MM.1S (cell line): ENCODE data around the gene NTN1.

ENCODE experiments used
- DNase-seq: peaks from one replicate; pipeline ENCODE4 v3.0.0-alpha.2; 2015
- H2AFZ ChIP-seq: fragments of 300-600 bp; sonication (generic); 2 replicates; pipeline ENCODE4 v1.6.0; 2016; ENCODE audit warnings: antibody characterized with exemption, low read length
- H3F3A ChIP-seq: fragments of 300-600 bp; sonication (generic); 2 replicates; pipeline ENCODE4 v1.6.1; 2016; ENCODE audit warnings: mild to moderate bottlenecking, antibody characterized with exemption, low read length, moderate library complexity, mixed read lengths; ENCODE audit not compliant: insufficient read depth
- H3K27ac ChIP-seq: fragments of 300-600 bp; sonication (generic); 2 replicates; pipeline ENCODE4 v1.5.1; 2016; ENCODE audit warnings: mild to moderate bottlenecking, low read length
- H3K27me3 ChIP-seq: fragments of 300-600 bp; sonication (generic); replicated peaks from 2 replicates; pipeline ENCODE4 v1.6.0; 2016; ENCODE audit warnings: low read length; ENCODE audit not compliant: insufficient read depth
- H3K36me3 ChIP-seq: fragments of 300-600 bp; sonication (generic); replicated peaks from 2 replicates; pipeline ENCODE4 v1.6.1; 2016; ENCODE audit warnings: mild to moderate bottlenecking, low read length, mixed read lengths; ENCODE audit not compliant: insufficient read depth
- H3K4me1 ChIP-seq: fragments of 300-600 bp; sonication (generic); 2 replicates; pipeline ENCODE4 v1.6.1; 2016; ENCODE audit warnings: low read length, mixed read lengths
- H3K4me2 ChIP-seq: fragments of 300-600 bp; sonication (generic); 2 replicates; pipeline ENCODE4 v1.6.0; 2016; ENCODE audit warnings: low read depth, low read length
- H3K4me3 ChIP-seq: fragments of 300-600 bp; sonication (generic); 2 replicates; pipeline ENCODE4 v1.5.1; 2016; ENCODE audit warnings: low read length, mixed read lengths
- H3K79me2 ChIP-seq: fragments of 300-600 bp; sonication (generic); 2 replicates; pipeline ENCODE4 v1.6.1; 2016; ENCODE audit warnings: mixed run types, low read length, mixed read lengths
- H3K9ac ChIP-seq: fragments of 300-600 bp; sonication (generic); 2 replicates; pipeline ENCODE4 v1.6.1; 2016; ENCODE audit warnings: low read length, mixed read lengths
- H3K9me2 ChIP-seq: fragments of 300-600 bp; sonication (generic); replicated peaks from 2 replicates; pipeline ENCODE4 v1.6.1; 2016; ENCODE audit warnings: mild to moderate bottlenecking, low read length, mixed read lengths; ENCODE audit not compliant: insufficient read depth
- H3K9me3 ChIP-seq: fragments of 300-600 bp; sonication (generic); replicated peaks from 2 replicates; pipeline ENCODE4 v1.6.1; 2016; ENCODE audit warnings: mild to moderate bottlenecking, low read length, mixed read lengths; ENCODE audit not compliant: insufficient read depth
- H4K20me1 ChIP-seq: fragments of 300-600 bp; sonication (generic); 2 replicates; pipeline ENCODE4 v1.6.1; 2016; ENCODE audit warnings: mild to moderate bottlenecking, low read length, moderate library complexity, mixed read lengths; ENCODE audit not compliant: insufficient read depth
- EZH2 ChIP-seq: fragments of 300-600 bp; sonication (generic); optimal IDR thresholded peaks from 2 replicates; pipeline ENCODE3; 2017; ENCODE audit warnings: low read depth, mild to moderate bottlenecking, antibody characterized with exemption, low read length, mixed read lengths
- EZH2phosphoT487 ChIP-seq: fragments of 300-600 bp; sonication (generic); IDR thresholded peaks from 2 replicates; pipeline ENCODE4 v1.6.1; 2018; ENCODE audit warnings: antibody characterized with exemption, low read length
- TF ChIP-seq, protein P1 (sequence below): fragments of 300-600 bp; sonication (generic); IDR thresholded peaks from 2 replicates; pipeline ENCODE4 v1.5.1; 2016; ENCODE audit warnings: antibody characterized with exemption, low read length, mixed read lengths

The NTN1 gene

DNA sequence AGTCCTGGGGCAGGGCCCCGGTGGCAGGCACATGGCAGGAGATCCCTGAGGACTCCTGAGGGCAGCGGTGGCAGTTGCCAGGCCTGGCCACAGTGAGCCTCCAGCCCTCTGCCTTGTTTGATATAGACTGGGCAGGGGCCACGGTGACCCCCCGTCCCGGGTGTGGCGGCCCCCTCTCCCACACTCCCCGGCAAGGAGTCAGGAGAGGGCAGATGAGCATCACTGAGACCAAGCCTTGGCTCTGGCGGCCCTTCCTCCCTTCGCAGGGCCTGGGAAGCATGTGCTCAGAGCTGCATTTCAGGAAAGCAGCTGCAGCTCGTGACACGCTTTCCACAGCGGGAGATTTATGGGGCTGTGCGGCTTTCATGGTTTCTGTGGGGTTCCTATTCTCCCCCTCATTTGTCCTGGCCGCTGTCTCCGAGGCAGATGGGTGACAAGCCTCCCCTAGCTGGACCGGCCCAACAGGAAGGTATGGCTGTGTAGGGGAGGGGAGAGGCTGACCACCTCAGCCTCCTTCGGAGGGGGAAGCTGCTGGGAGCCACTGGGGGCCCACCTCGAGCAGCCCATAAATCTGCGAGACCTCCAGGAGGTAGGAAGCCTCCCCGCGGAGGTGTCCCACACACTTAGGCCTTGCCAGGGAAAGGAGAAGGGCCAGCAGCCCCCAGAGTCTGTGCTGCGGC is 211.4 kb downstream of the NTN1 start:
- no peaks in the 10 kb centered on the region for H3F3A ChIP-seq
- no peak overlapping the region for H2AFZ ChIP-seq
- H3K79me2 ChIP-seq = no peaks in the 10 kb centered on the region
- no peaks in the 10 kb centered on the region for H3K4me1 ChIP-seq
- no peak for DNase-seq
- TF ChIP-seq EZH2 (no peak), EZH2phosphoT487 (no peak)
- TF ChIP-seq, protein P1, sequence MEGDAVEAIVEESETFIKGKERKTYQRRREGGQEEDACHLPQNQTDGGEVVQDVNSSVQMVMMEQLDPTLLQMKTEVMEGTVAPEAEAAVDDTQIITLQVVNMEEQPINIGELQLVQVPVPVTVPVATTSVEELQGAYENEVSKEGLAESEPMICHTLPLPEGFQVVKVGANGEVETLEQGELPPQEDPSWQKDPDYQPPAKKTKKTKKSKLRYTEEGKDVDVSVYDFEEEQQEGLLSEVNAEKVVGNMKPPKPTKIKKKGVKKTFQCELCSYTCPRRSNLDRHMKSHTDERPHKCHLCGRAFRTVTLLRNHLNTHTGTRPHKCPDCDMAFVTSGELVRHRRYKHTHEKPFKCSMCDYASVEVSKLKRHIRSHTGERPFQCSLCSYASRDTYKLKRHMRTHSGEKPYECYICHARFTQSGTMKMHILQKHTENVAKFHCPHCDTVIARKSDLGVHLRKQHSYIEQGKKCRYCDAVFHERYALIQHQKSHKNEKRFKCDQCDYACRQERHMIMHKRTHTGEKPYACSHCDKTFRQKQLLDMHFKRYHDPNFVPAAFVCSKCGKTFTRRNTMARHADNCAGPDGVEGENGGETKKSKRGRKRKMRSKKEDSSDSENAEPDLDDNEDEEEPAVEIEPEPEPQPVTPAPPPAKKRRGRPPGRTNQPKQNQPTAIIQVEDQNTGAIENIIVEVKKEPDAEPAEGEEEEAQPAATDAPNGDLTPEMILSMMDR = no peak
- H4K20me1 ChIP-seq = no peaks in the 10 kb centered on the region
- H3K4me2 ChIP-seq = no peak overlapping the region
- H3K9me3 ChIP-seq = no peaks in the 10 kb centered on the region
- H3K4me3 ChIP-seq = no peak overlapping the region
- H3K36me3 ChIP-seq = no peaks in the 10 kb centered on the region
- no peaks in the 10 kb centered on the region for H3K9me2 ChIP-seq
- H3K27ac ChIP-seq = no peak overlapping the region
- H3K9ac ChIP-seq = no peak overlapping the region
- peaks cover 41% of the 10 kb centered on the region for H3K27me3 ChIP-seq

DNA sequence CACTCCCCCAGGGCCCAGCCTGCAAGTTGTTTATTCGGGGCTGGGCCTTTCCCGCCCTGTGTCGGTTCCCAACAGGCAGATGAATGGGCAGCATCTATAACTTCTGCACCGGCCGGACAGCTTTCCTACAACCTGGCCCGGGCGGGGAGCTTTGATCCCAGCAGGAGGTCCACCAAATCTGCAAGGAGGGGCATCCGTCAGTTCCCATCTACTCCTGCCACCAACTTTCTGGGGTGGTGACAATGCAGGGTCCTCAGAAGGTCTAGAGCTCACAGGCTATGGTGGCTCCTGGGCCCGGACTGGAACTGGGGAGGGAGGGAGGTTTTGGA is 211.9 kb downstream of the NTN1 start:
- Histone ChIP-seq H3K4me2 (no peak overlapping the region), H3K79me2 (no peaks in the 10 kb centered on the region), H3K9ac (no peak overlapping the region), H3F3A (no peaks in the 10 kb centered on the region), H3K4me3 (no peak overlapping the region), H3K9me2 (no peaks in the 10 kb centered on the region), H3K36me3 (no peaks in the 10 kb centered on the region), H3K9me3 (no peaks in the 10 kb centered on the region), H3K27ac (no peak overlapping the region), H4K20me1 (no peaks in the 10 kb centered on the region), H2AFZ (no peak overlapping the region), H3K27me3 (peaks cover 36% of the 10 kb centered on the region), H3K4me1 (no peaks in the 10 kb centered on the region)
- TF ChIP-seq EZH2 (no peak), EZH2phosphoT487 (no peak)
- no peak for DNase-seq

DNA sequence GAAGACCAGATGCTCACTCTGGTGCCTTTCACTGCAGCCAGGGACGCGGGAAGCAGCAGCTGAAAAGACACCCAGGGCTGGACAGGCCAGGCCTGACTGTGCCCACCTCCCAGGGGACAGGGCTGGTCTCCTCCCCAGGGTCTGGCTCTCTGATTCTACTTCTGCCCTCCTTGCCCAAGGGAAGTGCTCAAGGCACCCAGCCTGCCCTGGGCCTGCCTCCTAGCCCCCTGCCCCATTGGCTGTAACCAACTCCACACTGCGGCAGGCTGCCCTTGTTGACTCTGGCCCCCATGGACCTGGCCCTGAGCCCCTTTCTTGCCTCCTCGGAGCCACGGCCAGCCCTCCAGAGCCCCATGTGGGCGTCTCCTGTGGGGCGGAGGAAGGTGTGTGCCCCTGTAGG is 212.5 kb downstream of the NTN1 start:
- no peaks in the 10 kb centered on the region for H3K79me2 ChIP-seq
- no peak overlapping the region for H3K4me2 ChIP-seq
- no peaks in the 10 kb centered on the region for H3K4me1 ChIP-seq
- H3F3A ChIP-seq = no peaks in the 10 kb centered on the region
- no peaks in the 10 kb centered on the region for H3K9me2 ChIP-seq
- no peak overlapping the region for H3K9ac ChIP-seq
- DNase-seq = no peak
- no peak for TF ChIP-seq EZH2
- TF ChIP-seq EZH2phosphoT487 = no peak
- TF ChIP-seq, protein P1 = no peak
- H2AFZ ChIP-seq = no peak overlapping the region
- no peak overlapping the region for H3K4me3 ChIP-seq
- no peaks in the 10 kb centered on the region for H3K9me3 ChIP-seq
- H3K36me3 ChIP-seq = no peaks in the 10 kb centered on the region
- H3K27me3 ChIP-seq = peaks cover 33% of the 10 kb centered on the region
- H4K20me1 ChIP-seq = no peaks in the 10 kb centered on the region
- no peak overlapping the region for H3K27ac ChIP-seq

DNA sequence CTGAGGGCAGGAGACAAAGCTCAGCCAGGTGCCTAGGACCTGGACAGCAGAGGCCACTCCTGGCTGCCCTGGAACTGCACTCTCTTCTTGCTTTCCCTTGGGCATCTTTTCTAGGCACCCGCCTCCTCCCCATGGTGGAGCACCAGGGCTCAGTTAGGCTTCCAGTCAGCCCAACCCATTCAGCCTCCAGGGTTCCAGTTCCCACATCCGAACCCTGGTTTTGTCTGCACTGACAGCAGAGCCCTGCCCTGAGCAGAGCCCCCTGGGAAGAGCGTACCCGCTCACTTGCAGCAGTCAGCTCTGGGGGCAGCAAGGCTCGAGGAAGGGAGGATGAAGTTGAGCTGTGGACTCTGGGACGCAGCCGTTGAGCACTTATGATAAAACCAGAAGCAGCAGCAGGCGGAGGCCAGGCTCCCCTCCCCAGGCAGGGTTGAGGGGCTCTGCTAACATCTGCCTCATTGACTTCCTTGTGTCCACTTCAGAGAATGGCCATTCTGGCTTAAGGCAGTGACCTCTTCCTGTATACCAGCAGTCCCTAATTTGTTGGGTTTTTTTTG is 213.2 kb downstream of the NTN1 start:
- Histone ChIP-seq H3K36me3 (no peaks in the 10 kb centered on the region), H3K4me2 (no peak overlapping the region), H3K79me2 (no peaks in the 10 kb centered on the region), H2AFZ (no peak overlapping the region), H3F3A (no peaks in the 10 kb centered on the region), H3K27me3 (peaks cover 29% of the 10 kb centered on the region), H3K9me3 (no peaks in the 10 kb centered on the region), H3K9me2 (no peaks in the 10 kb centered on the region), H3K4me3 (no peak overlapping the region), H4K20me1 (no peaks in the 10 kb centered on the region), H3K4me1 (no peaks in the 10 kb centered on the region), H3K9ac (no peak overlapping the region), H3K27ac (no peak overlapping the region)
- DNase-seq = no peak
- no peak for TF ChIP-seq EZH2phosphoT487
